Measurements from ENCODE around the gene RNASE4.
"Not testable (repeated sequence)": the region's sequence is repeated elsewhere in the genome, so short reads cannot be mapped to it uniquely, and the experiment has no call there.

RNASE4 gene

DNA sequence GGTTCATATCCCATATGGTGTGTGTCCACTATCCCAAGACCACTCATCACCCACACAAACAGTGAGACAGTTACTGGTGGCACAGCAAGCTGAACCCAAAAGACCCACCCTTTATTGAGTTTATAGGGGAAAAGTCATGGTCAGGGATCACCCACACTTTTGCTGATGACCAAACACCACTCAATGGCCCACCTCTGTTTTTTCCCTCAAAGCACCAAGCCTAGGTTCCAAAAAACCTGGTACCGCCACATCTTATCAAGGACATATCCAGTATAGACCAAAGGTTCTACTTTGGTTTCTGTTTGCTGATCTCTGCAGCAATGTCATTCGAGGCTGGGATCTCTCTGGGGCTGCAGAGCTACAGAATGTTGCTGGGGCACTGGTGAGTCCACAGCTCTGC is 23.2 kb upstream of the RNASE4 start:
- FAIRE-seq (no peak), DNase-seq (ENCODE audit: insufficient read length, low spot score) (no peak)
- TF ChIP-seq CTCF (IDR thresholded peaks at IDR 0.05; ENCODE audit: insufficient read depth, missing control alignments): no peak

DNA sequence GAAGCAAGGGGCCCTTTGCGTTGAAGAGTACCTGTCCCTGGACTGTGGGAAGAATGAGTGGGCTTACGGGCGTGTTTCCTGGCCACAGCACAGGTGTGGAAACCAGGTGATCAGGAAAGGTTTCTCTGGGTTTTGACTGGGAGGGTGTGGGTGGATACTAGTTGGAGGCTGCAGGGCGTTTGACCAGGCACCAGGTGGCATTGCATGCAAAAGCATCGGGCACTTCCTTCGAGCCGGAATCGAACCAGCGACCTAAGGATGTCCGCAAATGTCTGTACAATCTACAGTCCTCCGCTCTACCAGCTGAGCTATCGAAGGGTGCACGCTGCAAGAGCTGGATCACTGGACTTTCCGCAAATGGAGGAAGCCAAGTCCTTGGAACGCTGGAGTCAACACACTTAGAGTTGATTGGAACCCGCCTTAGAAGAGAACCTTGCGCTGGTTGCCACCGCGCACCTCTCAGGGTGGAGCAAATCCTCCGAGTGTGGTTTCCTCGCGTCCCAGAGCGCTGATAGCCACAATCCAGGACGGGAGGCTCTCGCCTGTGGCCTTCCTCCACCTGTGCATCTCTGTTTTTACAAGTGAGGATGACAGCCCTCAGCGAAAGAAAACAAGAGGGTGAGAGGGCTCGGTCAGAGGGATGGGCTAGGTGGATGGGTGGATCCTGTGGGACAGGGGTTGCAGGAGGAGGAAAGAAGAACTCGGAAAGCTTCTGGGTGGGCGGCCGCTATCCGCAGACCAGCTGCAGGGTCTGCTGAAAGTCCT is 21.2 kb upstream of the RNASE4 start:
- DNase-seq (ENCODE audit: insufficient read length, low spot score) (no peak), FAIRE-seq (no peak)
- peak; percentile 30 for TF ChIP-seq CTCF (IDR thresholded peaks at IDR 0.05; ENCODE audit: insufficient read depth, missing control alignments)

GRCh38 chr14:20666400-20666961 is 17.9 kb upstream of the RNASE4 start:
- not testable (repeated sequence) for FAIRE-seq

GRCh38 chr14:20667957-20668356 is 16.4 kb upstream of the RNASE4 start:
- no peak for TF ChIP-seq CTCF (IDR thresholded peaks at IDR 0.05; ENCODE audit: insufficient read depth, missing control alignments)
- no peak for DNase-seq (ENCODE audit: insufficient read length, low spot score)
- no peak for FAIRE-seq

More at GRCh38 chr14:20666400-20666961, 17.9 kb upstream of the RNASE4 start:
- not testable (repeated sequence) for DNase-seq (ENCODE audit: insufficient read length, low spot score)

DNA sequence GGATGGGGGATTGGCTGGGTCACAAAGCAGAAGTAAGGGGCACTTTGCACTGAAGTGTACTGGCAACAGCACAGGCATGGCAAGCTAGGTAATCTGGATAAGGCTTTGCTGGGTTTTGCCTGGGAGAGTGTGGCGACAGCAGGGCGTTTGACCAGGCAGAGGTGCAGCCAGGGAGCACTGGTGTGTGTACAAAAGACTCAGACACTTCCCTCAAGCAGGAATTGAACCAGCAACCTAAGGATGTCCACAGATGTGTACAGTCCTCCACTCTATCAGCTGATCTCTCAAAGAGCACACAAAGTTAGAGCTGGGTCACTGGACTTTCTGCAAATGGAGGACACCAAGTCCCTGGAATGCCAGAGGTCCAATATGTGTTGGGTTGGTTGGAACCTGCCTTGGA is 15.4 kb upstream of the RNASE4 start:
- no peak for TF ChIP-seq CTCF (IDR thresholded peaks at IDR 0.05; ENCODE audit: insufficient read depth, missing control alignments)
- DNase-seq (ENCODE audit: insufficient read length, low spot score): no peak
- FAIRE-seq: no peak

DNA sequence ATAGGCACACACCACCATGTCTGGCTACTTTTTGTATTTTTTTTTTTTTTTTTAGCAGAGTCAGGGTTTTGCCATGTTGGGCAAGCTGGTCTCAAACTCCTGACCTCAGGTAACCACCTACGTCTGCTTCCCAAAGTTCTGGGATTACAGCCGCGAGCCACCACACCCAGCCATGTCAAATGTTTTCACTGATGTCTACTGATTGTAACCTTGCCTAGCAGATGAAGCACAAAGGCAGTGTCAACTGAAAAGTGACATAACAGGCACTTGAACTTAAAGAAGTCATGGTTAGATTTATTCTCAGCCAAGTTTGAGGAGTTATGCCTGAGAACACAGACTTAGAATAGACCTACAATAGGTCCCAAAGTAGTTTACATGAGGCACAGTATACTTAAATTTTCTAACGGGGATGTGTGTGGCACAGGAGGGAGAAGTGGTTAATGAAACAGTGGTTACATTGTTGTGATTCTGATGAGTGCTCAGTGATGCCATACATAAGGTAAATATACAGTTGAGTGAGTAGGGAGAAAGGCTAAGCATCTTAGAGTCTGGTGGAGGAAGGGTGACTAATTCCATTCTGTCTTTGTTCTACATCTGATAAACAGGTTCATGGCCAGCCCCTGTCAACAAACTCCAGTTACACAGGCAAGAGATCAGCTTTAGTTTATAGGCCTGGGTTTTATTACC is 12.6 kb upstream of the RNASE4 start:
- DNase-seq (ENCODE audit: insufficient read length, low spot score) (no peak), FAIRE-seq (no peak)

DNA sequence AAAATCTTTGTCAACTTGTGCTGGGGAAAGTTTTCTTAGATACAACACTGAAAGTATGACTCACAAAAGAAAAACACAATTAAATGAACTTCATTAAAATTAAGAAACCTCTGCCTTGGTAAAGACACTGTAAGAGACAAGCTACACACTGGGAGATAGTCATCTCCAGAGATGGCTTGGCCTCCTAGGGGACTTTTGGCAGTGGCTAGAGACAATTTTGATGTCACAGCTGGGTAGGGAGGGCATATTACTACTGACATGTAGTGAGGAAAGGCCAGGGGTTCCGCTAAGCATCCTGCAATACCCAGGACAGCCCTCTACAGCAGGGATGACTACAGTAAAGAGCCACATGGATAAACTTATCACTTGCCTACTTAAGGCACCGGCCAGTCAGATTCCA is 8.7 kb upstream of the RNASE4 start:
- FAIRE-seq (no peak), DNase-seq (ENCODE audit: insufficient read length, low spot score) (no peak)
- TF ChIP-seq CTCF (IDR thresholded peaks at IDR 0.05; ENCODE audit: insufficient read depth, missing control alignments): no peak

More for the DNA sequence above, 12.6 kb upstream of the RNASE4 start:
- TF ChIP-seq CTCF (IDR thresholded peaks at IDR 0.05; ENCODE audit: insufficient read depth, missing control alignments): no peak
